Inflammatory macrophage treated with lipopolysaccharide for 1 hour (primary cell): ENCODE results near the gene LRCH1.

Source experiments
- DNase-seq, 2 donors: peaks; one replicate each; pipeline ENCODE4 v3.0.0-alpha.2; 2020 to 2022

LRCH1 gene

GRCh38 chr13:46617885-46618284 is 64.9 kb downstream of the LRCH1 start:
- no peak for DNase-seq

DNA sequence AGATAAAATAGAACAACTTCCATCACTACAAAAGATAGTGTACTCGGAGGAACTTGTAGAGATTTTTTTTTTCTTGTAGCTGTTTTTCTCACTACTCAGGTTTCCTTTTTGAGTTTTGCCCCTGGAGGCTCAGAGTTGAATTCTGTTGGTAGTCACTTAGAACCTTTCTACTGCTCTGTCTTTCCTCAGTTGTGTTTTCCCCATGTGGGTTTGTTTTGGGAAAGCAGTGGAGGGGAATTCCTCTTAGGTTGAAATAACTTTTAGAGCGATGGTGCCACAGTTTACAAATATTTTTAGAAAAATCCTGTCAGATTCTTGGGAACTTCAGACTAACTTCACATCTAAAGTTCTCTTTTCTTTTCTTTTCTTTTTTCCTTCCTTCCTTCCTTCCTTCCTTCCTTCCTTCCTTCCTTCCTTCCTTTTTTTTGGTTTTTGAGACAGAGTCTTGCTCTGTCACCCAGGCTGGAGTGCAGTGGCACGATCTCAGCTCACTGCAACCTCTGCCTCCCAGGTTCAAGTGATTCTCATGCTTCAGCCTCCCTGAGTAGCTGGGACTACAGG is 65.8 kb downstream of the LRCH1 start:
- peak in 1 of 2 donors; percentile 62 for DNase-seq

GRCh38 chr13:46620029-46620428 is 67.1 kb downstream of the LRCH1 start:
- DNase-seq, result no peak

DNA sequence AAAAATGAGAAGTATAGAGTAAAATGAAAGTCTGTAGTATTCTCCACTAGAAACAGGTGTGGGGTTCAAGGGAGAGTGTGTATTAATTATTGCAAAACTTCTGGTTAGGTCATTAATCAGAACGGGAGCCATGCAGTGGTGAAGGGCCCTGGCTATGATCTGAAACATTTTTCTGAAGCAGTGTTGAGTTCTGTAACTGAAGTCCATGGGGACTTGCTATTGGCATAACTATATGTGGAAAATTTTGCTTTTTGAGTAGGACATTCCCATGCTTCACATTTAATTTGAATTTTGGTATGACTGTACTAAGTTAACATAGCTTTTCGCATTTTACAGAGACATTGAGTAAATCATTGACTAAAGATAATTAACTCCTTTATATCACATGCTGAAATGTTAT is 67.5 kb downstream of the LRCH1 start:
- DNase-seq, result no peak

- no peak for DNase-seq
Measured at GRCh38 chr13:46621133-46621532, 68.2 kb downstream of the LRCH1 start.

GRCh38 chr13:46621792-46622629 is 69.0 kb downstream of the LRCH1 start:
- DNase-seq, result no peak

DNA sequence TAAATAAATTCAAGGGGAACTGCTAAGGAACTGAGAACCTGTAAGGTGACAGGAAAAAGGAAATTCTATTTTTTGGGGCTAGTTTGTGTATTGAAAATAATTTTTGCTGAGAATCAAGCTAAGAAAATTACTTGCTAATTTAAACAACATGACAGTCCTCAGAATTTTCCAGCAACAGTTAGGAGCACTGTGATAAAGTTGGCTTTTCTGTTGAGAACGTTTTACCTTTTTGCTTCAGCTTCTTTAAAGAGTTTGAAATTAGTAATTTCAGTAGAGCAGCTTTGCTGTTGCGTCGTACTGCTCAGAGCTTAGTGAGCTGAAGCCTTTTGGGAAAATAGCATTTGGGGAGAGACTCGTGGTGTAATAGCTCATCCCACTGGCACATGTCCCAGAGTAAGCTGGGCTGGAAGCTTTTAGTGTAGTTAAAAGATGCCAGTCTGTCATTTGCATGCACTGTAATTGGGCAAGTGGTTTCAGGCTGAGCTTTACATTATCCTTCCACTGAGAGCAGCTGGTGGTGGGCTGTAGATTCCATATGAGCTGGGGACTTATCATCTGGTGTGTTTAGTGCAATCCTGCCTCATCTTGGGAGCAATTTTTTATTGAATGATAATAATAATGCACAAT is 69.8 kb downstream of the LRCH1 start:
- DNase-seq, result no peak

DNA sequence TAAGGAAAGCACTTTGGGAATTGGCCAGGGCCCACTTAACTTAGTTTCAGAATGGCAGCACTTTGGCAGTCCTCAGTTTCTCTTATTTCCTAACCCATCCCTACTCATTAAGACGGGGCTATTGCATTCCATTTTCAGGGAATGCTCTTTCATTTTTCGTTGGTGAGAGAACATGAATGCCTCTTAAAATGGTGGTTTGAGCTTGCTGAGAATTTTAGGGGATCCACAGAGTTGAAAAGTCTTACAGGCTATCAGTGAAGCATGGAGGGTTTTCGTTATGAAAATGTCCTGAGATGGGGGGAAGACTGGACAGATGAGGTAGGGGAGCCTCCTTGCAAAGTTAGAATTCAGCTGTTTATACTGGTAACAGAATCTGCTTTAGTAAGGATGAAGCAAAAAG is 71.4 kb downstream of the LRCH1 start:
- no peak for DNase-seq

- no peak for DNase-seq
Measured at GRCh38 chr13:46624821-46625220, 71.9 kb downstream of the LRCH1 start.

DNA sequence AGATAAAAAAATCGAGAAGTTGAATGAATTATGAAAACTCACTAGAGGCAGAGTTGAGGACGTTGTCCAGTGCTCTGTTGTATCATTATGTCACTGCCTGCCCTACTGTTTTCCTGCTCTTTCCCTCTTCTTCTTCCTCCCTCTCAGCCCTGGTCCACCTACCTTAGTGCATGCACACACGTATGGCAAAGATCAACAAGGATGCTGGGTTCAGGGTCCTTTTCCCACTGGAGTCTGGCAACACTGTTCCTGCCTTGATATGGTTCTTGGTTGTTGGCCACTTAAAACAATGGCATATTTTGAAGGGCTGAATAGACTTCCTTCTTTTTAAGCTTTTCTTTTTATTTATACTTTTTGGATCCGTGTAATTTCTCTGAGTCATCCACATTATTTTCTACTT is 74.5 kb downstream of the LRCH1 start:
- DNase-seq, result no peak

GRCh38 chr13:46628622-46629365 is 75.8 kb downstream of the LRCH1 start:
- DNase-seq, result no peak

DNA sequence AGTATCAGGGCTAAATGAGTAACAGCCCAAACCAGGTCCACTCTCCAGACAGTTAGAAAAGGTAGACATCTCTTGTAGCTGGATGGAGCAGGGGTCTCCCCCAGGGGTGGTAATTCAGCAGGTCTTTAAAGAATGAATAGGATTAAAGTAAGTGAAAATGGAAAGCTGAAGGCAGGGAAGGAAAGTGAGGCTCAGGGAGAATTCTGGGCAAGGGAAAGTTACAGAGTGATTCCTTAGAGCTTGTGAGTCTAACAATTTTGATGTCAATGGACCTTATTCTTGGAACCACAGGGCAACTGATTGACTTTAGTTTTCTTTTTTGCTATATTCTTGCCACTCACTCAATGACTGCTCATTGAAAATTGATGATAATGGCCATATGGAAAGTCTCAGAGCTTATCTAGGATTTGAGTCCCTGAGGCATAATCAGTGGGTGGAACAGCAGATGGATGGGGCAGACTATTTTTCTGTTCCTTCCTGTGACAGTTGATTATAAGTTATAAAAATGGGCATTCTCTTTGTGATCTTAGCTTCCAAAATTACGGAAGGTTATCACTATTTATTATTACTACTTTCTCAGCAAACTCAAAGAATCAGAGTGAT is 76.9 kb downstream of the LRCH1 start:
- no peak for DNase-seq

DNA sequence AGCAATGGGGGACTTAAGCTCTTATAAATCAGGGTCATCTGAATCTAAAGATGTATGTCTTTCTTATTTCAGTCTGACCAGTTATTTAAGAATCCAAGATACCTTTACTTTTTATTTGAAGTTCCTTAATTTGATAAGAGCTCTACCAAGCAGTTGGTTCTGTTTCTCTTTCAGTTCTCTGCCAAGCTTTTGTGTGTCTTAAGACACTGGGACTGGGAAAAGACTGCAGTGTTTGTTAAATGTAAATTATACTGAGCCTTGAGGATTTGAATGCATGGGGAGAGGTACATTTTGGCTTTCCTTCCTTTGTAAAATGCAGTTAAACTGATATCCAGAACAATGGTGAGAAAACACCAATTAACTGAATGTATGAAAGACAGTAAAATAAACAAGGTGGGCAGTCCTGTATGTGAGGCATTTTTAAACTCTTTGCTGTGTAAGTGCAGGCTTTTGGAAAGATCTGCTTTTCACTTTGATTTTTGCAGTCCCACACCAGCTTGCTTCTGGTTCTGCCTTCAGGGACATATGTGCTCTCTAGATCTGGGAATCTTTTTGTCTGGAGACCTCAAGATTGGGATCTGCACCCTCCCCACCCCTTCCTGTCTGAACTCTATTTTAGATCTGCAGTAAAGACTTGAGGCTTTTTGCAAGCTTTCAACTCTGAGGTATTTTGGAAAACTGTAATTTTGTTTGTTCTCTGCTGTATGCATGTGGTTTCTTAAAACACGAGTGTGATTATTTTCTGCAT is 77.6 kb downstream of the LRCH1 start:
- no peak for DNase-seq

- DNase-seq, result no peak
Measured at GRCh38 chr13:46631179-46631542, 78.2 kb downstream of the LRCH1 start.

- DNase-seq, result no peak
Measured at GRCh38 chr13:46632176-46632575, 79.2 kb downstream of the LRCH1 start.

DNA sequence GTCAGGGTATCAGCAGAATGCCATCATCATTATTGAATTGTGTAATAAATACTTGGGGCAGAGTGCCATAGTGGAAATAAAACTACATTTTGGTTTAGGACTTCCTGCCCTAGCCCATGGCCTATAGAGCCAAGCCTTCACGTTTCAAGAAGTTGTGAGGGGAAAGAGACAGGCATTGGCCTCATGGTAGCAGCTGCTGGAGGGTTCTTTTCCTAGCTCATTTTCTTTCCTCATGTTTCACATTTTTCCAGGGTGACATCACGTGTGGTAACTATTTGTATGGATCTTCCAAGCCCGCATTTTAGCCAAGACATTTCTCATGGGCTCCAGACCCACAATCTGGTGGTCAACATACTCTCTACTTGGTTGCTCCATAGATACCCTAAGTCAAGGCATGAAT is 80.4 kb downstream of the LRCH1 start:
- no peak for DNase-seq

DNA sequence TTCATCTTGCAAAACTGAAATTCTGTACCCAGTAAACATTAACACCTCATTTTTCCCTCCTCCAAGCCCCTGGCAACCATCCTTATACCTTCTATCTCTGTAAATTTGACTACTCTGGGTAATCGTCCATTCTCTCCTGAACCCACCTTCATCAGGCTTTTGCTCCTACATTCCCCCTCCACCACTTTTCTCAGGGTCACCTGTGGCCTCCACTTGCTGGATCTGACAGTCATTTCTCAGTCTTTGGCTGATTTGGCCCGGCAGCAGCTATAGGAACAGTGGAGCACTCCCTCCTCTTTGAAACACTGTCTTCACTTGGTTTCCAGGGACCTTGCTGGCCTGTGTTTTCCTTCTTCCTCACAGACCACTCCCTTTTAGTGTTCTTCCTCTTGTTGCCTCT is 83.5 kb downstream of the LRCH1 start:
- no peak for DNase-seq

DNA sequence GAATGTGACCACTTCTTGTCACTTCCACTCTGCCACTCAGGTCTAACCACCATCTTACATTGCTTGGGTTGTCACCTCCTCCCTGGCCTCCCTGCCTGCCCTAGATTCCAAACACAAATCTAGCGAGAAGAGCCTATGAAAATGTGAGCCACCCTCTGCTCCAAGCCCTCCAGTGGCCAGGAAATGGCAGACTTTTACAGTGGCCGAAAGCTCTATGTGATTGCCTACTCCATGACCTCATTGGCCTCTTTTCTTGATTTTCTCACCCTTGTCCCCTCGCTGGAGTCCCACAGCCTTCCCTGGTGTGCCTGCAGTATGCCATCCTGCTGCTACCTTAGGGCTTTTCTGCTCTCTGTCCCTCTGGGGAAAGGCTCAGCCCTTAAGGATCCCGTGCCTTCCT is 84.2 kb downstream of the LRCH1 start:
- DNase-seq, result no peak

- no peak for DNase-seq
Measured at GRCh38 chr13:46638262-46638661, 85.3 kb downstream of the LRCH1 start.

GRCh38 chr13:46639033-46639981 is 86.3 kb downstream of the LRCH1 start:
- no peak for DNase-seq

DNA sequence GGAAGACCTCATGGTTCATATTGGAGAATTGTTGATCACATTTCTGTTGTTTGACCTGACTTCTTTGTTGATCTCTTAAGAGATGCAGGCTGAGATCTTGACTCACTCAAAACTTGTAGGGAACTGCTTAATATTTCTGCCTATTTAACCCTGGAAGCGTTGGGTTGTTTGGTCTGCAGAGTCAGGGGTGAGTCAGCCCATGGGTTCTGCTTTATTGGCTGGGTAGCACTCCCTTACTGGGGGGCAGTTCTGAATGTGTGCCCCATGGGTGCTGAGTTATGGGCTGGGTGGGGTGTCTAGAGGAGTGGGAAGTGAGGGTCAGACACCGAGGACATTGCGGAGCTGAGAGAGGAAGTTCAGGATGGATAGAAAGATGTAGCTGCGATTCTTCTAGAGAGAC is 87.9 kb downstream of the LRCH1 start:
- DNase-seq, result peak; percentile 52 to 62
